ENCODE measurements around the gene UBL4A. TPM values are rescaled to one million over a fixed set of nuclear protein-coding genes. Genes with fewer than 3 reads are reported as not detected.

The UBL4A gene
- total and polyA plus RNA-seq, 4 donors, result 21.3 to 39.6 (median 30.6) TPM

DNA sequence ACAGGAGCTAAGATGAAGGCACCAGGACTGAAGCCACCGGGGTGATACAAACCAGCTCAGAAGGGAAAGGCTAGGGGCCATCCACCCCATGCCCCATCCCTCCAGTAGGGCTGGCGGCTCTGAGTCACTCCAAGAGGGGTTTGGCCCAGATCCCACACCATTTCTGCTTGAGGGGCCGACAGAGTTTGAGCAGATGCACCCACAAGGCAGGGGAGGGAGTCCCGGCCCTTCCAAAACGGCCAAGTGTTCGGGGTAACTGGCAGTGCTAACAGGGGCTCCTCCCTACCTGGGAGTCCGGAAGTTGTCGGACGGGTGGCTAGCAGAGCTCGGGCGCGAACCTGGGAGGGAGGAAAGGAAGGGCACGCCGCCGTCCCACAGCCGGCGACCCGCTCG is 3.6 kb upstream of the UBL4A start:
- DNase-seq (peak; percentile 39 to 46 (median 44)), ATAC-seq (ENCODE audit: insufficient read depth, low FRiP score) (peak; percentile 3)
- TF ChIP-seq CTCF (IDR thresholded peaks at IDR 0.05; ENCODE audit: control extremely low read depth, extremely low read depth), result no peak
- Histone ChIP-seq H3K36me3 (ENCODE audit: control insufficient read depth in 4 of 4, insufficient read depth in 4 of 4, low read length in 4 of 4) (peaks cover 0 to 4% (median 0%) of the 10 kb centered on the region in 4 donors), H3K4me1 (ENCODE audit: control insufficient read depth in 5 of 5, insufficient read depth in 5 of 5, low read length in 5 of 5) (peaks cover 0 to 5% (median 0%) of the 10 kb centered on the region in 5 donors), H3K27me3 (ENCODE audit: control insufficient read depth in 3 of 3, insufficient read depth in 3 of 3, low read length in 2 of 3) (no peaks in the 10 kb centered on the region), H3K27ac (ENCODE audit: low read depth in 1 of 2, low read length in 1 of 2) (peak overlapping the region; percentile 89 to 91), H3K9me3 (ENCODE audit: control insufficient read depth in 4 of 4, insufficient read depth in 3 of 4, low read length in 3 of 4) (peaks cover 0 to 3% (median 0%) of the 10 kb centered on the region in 4 donors), H3K4me3 (peak overlapping the region; percentile 60), H3K9ac (ENCODE audit: insufficient read depth in 1 of 2, low read length in 2 of 2) (peak overlapping the region in 1 of 2 donors; percentile 55)
- WGBS, 2 donors, result 1 to 34% methylated on average over 7 to 19 of the region's 19 CpGs

GRCh38 chrX:154489182-154489581 is 2.8 kb upstream of the UBL4A start:
- ATAC-seq (ENCODE audit: insufficient read depth, low FRiP score) (no peak), DNase-seq (no peak)
- Histone ChIP-seq H3K4me3 (no peak overlapping the region), H3K36me3 (ENCODE audit: control insufficient read depth in 4 of 4, insufficient read depth in 4 of 4, low read length in 4 of 4) (peaks cover 0 to 7% (median 0%) of the 10 kb centered on the region in 4 donors), H3K4me1 (ENCODE audit: control insufficient read depth in 5 of 5, insufficient read depth in 5 of 5, low read length in 5 of 5) (peaks cover 0 to 8% (median 0%) of the 10 kb centered on the region in 5 donors), H3K27me3 (ENCODE audit: control insufficient read depth in 3 of 3, insufficient read depth in 3 of 3, low read length in 2 of 3) (no peaks in the 10 kb centered on the region), H3K9ac (ENCODE audit: insufficient read depth in 1 of 2, low read length in 2 of 2) (no peak overlapping the region), H3K9me3 (ENCODE audit: control insufficient read depth in 4 of 4, insufficient read depth in 3 of 4, low read length in 3 of 4) (peaks cover 0 to 3% (median 0%) of the 10 kb centered on the region in 4 donors), H3K27ac (ENCODE audit: low read depth in 1 of 2, low read length in 1 of 2) (peak overlapping the region in 1 of 2 donors; percentile 91)
- TF ChIP-seq CTCF (IDR thresholded peaks at IDR 0.05; ENCODE audit: control extremely low read depth, extremely low read depth), result no peak
- 82 to 86% methylated on average over 4 of the region's 4 CpGs for WGBS, 2 donors

- H3K27ac ChIP-seq (ENCODE audit: low read depth in 1 of 2, low read length in 1 of 2), result no peak overlapping the region
- no peak for TF ChIP-seq CTCF (IDR thresholded peaks at IDR 0.05; ENCODE audit: control extremely low read depth, extremely low read depth)
- ATAC-seq (ENCODE audit: insufficient read depth, low FRiP score) (no peak), DNase-seq (no peak)
- H3K9ac ChIP-seq (ENCODE audit: insufficient read depth in 1 of 2, low read length in 2 of 2), result no peak overlapping the region
- 90 to 91% methylated on average over 16 to 20 of the region's 20 CpGs for WGBS, 2 donors
- peaks cover 0 to 9% (median 0%) of the 10 kb centered on the region in 5 donors for H3K4me1 ChIP-seq (ENCODE audit: control insufficient read depth in 5 of 5, insufficient read depth in 5 of 5, low read length in 5 of 5)
- H3K27me3 ChIP-seq (ENCODE audit: control insufficient read depth in 3 of 3, insufficient read depth in 3 of 3, low read length in 2 of 3), result no peaks in the 10 kb centered on the region
- H3K4me3 ChIP-seq, result no peak overlapping the region
- H3K9me3 ChIP-seq (ENCODE audit: control insufficient read depth in 4 of 4, insufficient read depth in 3 of 4, low read length in 3 of 4), result peaks cover 0 to 3% (median 0%) of the 10 kb centered on the region in 4 donors
- H3K36me3 ChIP-seq (ENCODE audit: control insufficient read depth in 4 of 4, insufficient read depth in 4 of 4, low read length in 4 of 4), result peaks cover 0 to 7% (median under 1%) of the 10 kb centered on the region in 4 donors
Measured at GRCh38 chrX:154488336-154489075, 2.1 kb upstream of the UBL4A start.
